Body of pancreas (tissue), 4 donors: Measurements from ENCODE around the gene PARM1. TPM values are rescaled to one million over a fixed set of nuclear protein-coding genes. Genes with fewer than 3 reads are reported as not detected.

ENCODE experiments used
- ATAC-seq: fragments of 150-250 bp; one replicate; pipeline ENCODE4 v1.9.1; 2016
- DNase-seq, 4 donors: peaks; one replicate each; pipeline ENCODE4 v3.0.0-alpha.2; 2019
- H3K27ac ChIP-seq, 4 donors: fragments of 200-600 bp; sonication (generic); 1 replicate in 3 of 4; 2 replicates in 1 of 4; pipeline versions ENCODE4 v1.5.1 to v1.6.1; 2016 to 2019; ENCODE audit warnings: mild to moderate bottlenecking in 1 of 4, mixed read lengths in 1 of 4, moderate library complexity in 1 of 4
- H3K27me3 ChIP-seq, 2 donors: fragments of 200-600 bp; sonication (generic); one replicate each; pipeline ENCODE4 v1.6.0; 2016; ENCODE audit warnings: mild to moderate bottlenecking in 1 of 2
- H3K36me3 ChIP-seq, 2 donors: fragments of 200-600 bp; sonication (generic); replicated peaks in 1 of 2; 2 replicates each; pipeline ENCODE4 v1.5.1; 2016; ENCODE audit warnings: low read depth in 2 of 2; ENCODE audit not compliant: insufficient read depth in 1 of 2
- H3K4me1 ChIP-seq: fragments of 200-600 bp; sonication (generic); one replicate; pipeline ENCODE4 v1.6.0; 2016
- H3K4me3 ChIP-seq, 2 donors: fragments of 200-600 bp; sonication (generic); 1 replicate in 1 of 2; 2 replicates in 1 of 2; pipeline ENCODE4 v1.5.1; 2016 to 2019
- H3K9me3 ChIP-seq, 3 donors: fragments of 200-600 bp; sonication (generic); 1 replicate in 2 of 3; 2 replicates in 1 of 3; pipeline ENCODE4 v1.5.1; 2016
- CTCF ChIP-seq, 7 experiments: fragments of 450-650 bp in 4 of 7; fragments of 200-600 bp in 3 of 7; sonication (generic) in 3 of 7; IDR thresholded peaks; one replicate each; pipeline ENCODE4 v1.5.1; 2016 to 2019; ENCODE audit warnings: antibody characterized with exemption in 7 of 7
- POLR2A ChIP-seq, 3 donors: fragments of 450-650 bp; IDR thresholded peaks; one replicate each; pipeline ENCODE4 v1.6.1; 2016; ENCODE audit warnings: antibody characterized with exemption in 3 of 3, mild to moderate bottlenecking in 2 of 3
- WGBS, 2 donors: methylation state at CpG; one replicate each; pipeline ENCODE4 v1.1.5; 2017; 5-methylcytosine and 5-hydroxymethylcytosine counted together
- intact Hi-C: fragments of 100-400 bp; cut with DNase I; formaldehyde crosslinking; loops from one replicate; pipeline ENCODE4 v1.15.1; 2023
- total RNA-seq, 2 donors: library from RNA; depleted of rRNA; stranded (reverse); fragments of >200 nt; gene quantifications; one replicate each; pipeline ENCODE4 v1.1.0, GENCODE V29; 2016

The PARM1 gene
- total RNA-seq, 2 donors from 2014 or later = 21.0 to 28.7 TPM

- Histone ChIP-seq H3K9me3 (no peaks in the 10 kb centered on the region), H3K4me3 (no peak overlapping the region), H3K27ac (no peak overlapping the region), H3K36me3 (no peaks in the 10 kb centered on the region), H3K4me1 (no peaks in the 10 kb centered on the region), H3K27me3 (no peaks in the 10 kb centered on the region)
- no peak for TF ChIP-seq POLR2A (IDR thresholded peaks at IDR 0.05)
- TF ChIP-seq CTCF (IDR thresholded peaks at IDR 0.05) = no peak
- no peak for ATAC-seq
- no peak for DNase-seq
- intact Hi-C loops = no loop called here
- 88 to 94% methylated on average over 3 of the region's 3 CpGs for WGBS, 2 donors
These were observed 130.5 kb downstream of the PARM1 start for GRCh38 chr4:75063433-75063832.

GRCh38 chr4:75065909-75066308 lies 133.0 kb downstream of the PARM1 start:
- ATAC-seq (no peak), DNase-seq (no peak)
- Histone ChIP-seq H3K27ac (no peak overlapping the region), H3K9me3 (no peaks in the 10 kb centered on the region), H3K36me3 (no peaks in the 10 kb centered on the region), H3K4me1 (no peaks in the 10 kb centered on the region), H3K27me3 (no peaks in the 10 kb centered on the region), H3K4me3 (no peak overlapping the region)
- intact Hi-C loops = no loop called here
- no peak for TF ChIP-seq POLR2A (IDR thresholded peaks at IDR 0.05)

GRCh38 chr4:75069493-75070074 lies 136.7 kb downstream of the PARM1 start:
- no peaks in the 10 kb centered on the region for H3K9me3 ChIP-seq
- intact Hi-C loops = no loop called here
- H3K36me3 ChIP-seq = no peaks in the 10 kb centered on the region
- no peak for ATAC-seq
- H3K4me1 ChIP-seq = no peaks in the 10 kb centered on the region
- no peak overlapping the region for H3K27ac ChIP-seq
- H3K4me3 ChIP-seq = no peak overlapping the region
- WGBS, 2 donors = 64 to 67% methylated on average over 7 of the region's 7 CpGs
- DNase-seq = no peak
- TF ChIP-seq CTCF (IDR thresholded peaks at IDR 0.05) (no peak), POLR2A (IDR thresholded peaks at IDR 0.05) (no peak)
- H3K27me3 ChIP-seq = no peaks in the 10 kb centered on the region

GRCh38 chr4:75071317-75071716 lies 138.4 kb downstream of the PARM1 start:
- no peaks in the 10 kb centered on the region for H3K9me3 ChIP-seq
- ATAC-seq (no peak), DNase-seq (no peak)
- no peak overlapping the region for H3K27ac ChIP-seq
- no peak for TF ChIP-seq POLR2A (IDR thresholded peaks at IDR 0.05)
- TF ChIP-seq CTCF (IDR thresholded peaks at IDR 0.05) = no peak
- no peak overlapping the region for H3K4me3 ChIP-seq
- 58 to 62% methylated on average over 4 of the region's 4 CpGs for WGBS, 2 donors
- no peaks in the 10 kb centered on the region for H3K4me1 ChIP-seq
- H3K27me3 ChIP-seq = no peaks in the 10 kb centered on the region
- no peaks in the 10 kb centered on the region for H3K36me3 ChIP-seq
- intact Hi-C loops = no loop called here

- WGBS, 2 donors = 57 to 67% methylated on average over 2 of the region's 2 CpGs
- no peak overlapping the region for H3K27ac ChIP-seq
- intact Hi-C loops = no loop called here
- no peaks in the 10 kb centered on the region for H3K9me3 ChIP-seq
- H3K36me3 ChIP-seq = no peaks in the 10 kb centered on the region
- H3K4me1 ChIP-seq = no peaks in the 10 kb centered on the region
- no peak overlapping the region for H3K4me3 ChIP-seq
- DNase-seq (no peak), ATAC-seq (no peak)
- H3K27me3 ChIP-seq = no peaks in the 10 kb centered on the region
- TF ChIP-seq CTCF (IDR thresholded peaks at IDR 0.05) (no peak), POLR2A (IDR thresholded peaks at IDR 0.05) (no peak)
These were observed 148.0 kb downstream of the PARM1 start for GRCh38 chr4:75080888-75081287.
